ENCODE data around the gene MTMR4. TPM values are rescaled to one million over a fixed set of nuclear protein-coding genes. Genes with fewer than 3 reads are reported as not detected.

The MTMR4 gene
- total RNA-seq, 1 donor from 2014 or later: 46.3 TPM

DNA sequence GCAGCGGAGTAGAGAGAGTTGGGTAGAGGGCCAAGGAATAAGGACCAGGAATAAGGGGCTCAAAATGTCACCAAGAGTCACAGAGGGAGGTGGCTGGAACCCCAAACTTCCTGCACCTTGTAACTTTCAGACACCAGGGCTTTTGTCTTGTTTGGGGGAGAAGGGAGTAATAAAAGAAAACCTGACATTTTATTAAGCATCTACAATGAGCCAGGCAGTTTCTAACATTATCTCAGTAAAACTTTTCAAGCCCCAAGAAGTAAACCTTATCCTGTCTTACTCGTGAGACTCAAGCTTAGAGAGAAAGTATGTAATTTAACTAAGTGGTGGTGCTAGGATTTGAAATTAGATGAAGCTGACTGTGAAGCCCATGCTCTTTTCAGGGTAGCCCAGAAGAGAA lies 848 bp upstream of the MTMR4 start:
- Histone ChIP-seq H3K36me3 (ENCODE audit: control insufficient read depth, insufficient read depth, low read length) (peaks cover 1% of the 10 kb centered on the region), H3K27me3 (ENCODE audit: control insufficient read depth, insufficient read depth, low read length) (no peaks in the 10 kb centered on the region), H3K4me3 (ENCODE audit: low read depth, low read length) (no peak overlapping the region)
- TF ChIP-seq, protein P1, sequence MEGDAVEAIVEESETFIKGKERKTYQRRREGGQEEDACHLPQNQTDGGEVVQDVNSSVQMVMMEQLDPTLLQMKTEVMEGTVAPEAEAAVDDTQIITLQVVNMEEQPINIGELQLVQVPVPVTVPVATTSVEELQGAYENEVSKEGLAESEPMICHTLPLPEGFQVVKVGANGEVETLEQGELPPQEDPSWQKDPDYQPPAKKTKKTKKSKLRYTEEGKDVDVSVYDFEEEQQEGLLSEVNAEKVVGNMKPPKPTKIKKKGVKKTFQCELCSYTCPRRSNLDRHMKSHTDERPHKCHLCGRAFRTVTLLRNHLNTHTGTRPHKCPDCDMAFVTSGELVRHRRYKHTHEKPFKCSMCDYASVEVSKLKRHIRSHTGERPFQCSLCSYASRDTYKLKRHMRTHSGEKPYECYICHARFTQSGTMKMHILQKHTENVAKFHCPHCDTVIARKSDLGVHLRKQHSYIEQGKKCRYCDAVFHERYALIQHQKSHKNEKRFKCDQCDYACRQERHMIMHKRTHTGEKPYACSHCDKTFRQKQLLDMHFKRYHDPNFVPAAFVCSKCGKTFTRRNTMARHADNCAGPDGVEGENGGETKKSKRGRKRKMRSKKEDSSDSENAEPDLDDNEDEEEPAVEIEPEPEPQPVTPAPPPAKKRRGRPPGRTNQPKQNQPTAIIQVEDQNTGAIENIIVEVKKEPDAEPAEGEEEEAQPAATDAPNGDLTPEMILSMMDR (IDR thresholded peaks at IDR 0.05; ENCODE audit: insufficient read depth, low read length, poor library complexity, severe bottlenecking): no peak
- no peak for DNase-seq (ENCODE audit: low read depth)

GRCh38 chr17:58514770-58515157 lies 326 bp upstream of the MTMR4 start:
- TF ChIP-seq, protein P1 (IDR thresholded peaks at IDR 0.05; ENCODE audit: insufficient read depth, low read length, poor library complexity, severe bottlenecking): no peak
- H3K27me3 ChIP-seq (ENCODE audit: control insufficient read depth, insufficient read depth, low read length): no peaks in the 10 kb centered on the region
- DNase-seq (ENCODE audit: low read depth): no peak
- H3K36me3 ChIP-seq (ENCODE audit: control insufficient read depth, insufficient read depth, low read length): peaks cover 3% of the 10 kb centered on the region
- peak overlapping the region; percentile 76 for H3K4me3 ChIP-seq (ENCODE audit: low read depth, low read length)

DNA sequence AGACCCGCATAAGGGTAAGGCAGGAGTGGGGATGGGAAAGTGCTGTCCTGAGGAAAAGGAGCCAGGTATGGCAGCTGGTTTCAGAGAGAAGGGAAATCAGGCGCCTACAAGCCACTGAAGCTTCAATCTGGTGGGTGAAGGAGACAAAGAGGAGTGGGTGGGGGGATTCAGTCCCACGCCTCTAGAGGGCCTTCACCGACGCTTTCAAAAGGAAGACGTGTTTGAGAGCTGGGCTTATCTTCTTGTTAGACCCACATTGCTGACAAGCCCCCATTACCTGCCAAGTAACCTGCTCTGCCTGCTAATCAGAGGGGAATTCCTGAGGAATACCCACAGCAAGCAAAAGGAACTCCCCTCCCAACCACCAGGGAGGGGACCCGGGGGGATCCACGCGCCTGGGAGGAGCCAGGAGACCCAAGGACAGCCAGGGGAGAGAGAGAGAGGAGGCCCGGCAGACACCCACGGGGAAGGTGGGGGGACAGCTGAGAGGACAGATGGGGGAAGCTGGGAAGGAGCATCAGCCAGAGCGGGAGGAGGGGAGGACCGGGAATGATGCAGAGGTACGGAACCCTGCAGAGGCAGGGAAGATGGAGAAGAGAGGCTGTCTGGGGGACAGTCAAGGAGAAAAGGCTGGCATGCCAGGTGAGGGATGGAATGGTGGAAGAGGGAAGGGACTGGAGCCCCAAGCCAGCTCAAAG lies 1.0 kb downstream of the MTMR4 start:
- Histone ChIP-seq H3K4me3 (ENCODE audit: low read depth, low read length) (peak overlapping the region; percentile 76), H3K27me3 (ENCODE audit: control insufficient read depth, insufficient read depth, low read length) (no peaks in the 10 kb centered on the region), H3K36me3 (ENCODE audit: control insufficient read depth, insufficient read depth, low read length) (peaks cover 4% of the 10 kb centered on the region)
- TF ChIP-seq, protein P1 (IDR thresholded peaks at IDR 0.05; ENCODE audit: insufficient read depth, low read length, poor library complexity, severe bottlenecking): no peak
- DNase-seq (ENCODE audit: low read depth): no peak

- Histone ChIP-seq H3K4me3 (ENCODE audit: low read depth, low read length) (no peak overlapping the region), H3K27me3 (ENCODE audit: control insufficient read depth, insufficient read depth, low read length) (no peaks in the 10 kb centered on the region), H3K36me3 (ENCODE audit: control insufficient read depth, insufficient read depth, low read length) (peaks cover 6% of the 10 kb centered on the region)
- DNase-seq (ENCODE audit: low read depth): no peak
- TF ChIP-seq, protein P1 (IDR thresholded peaks at IDR 0.05; ENCODE audit: insufficient read depth, low read length, poor library complexity, severe bottlenecking): no peak
Measured at GRCh38 chr17:58510075-58510474, 4.4 kb downstream of the MTMR4 start.

GRCh38 chr17:58508341-58509067 lies 5.9 kb downstream of the MTMR4 start:
- H3K27me3 ChIP-seq (ENCODE audit: control insufficient read depth, insufficient read depth, low read length): no peaks in the 10 kb centered on the region
- no peak for DNase-seq (ENCODE audit: low read depth)
- H3K4me3 ChIP-seq (ENCODE audit: low read depth, low read length): no peak overlapping the region
- H3K36me3 ChIP-seq (ENCODE audit: control insufficient read depth, insufficient read depth, low read length): peaks cover 6% of the 10 kb centered on the region
- TF ChIP-seq, protein P1 (IDR thresholded peaks at IDR 0.05; ENCODE audit: insufficient read depth, low read length, poor library complexity, severe bottlenecking): no peak
